HFFc6 (cell line): ENCODE results near the gene USP3. TPM values are rescaled to one million over a fixed set of nuclear protein-coding genes. Genes with fewer than 3 reads are reported as not detected.

Experiments
- DNase-seq: peaks from one replicate; pipeline ENCODE4 v3.0.0-alpha.2; 2018
- H3K27ac Mint-ChIP-seq: 2 replicates; pipeline ENCODE4 v1.8.0; 2020; ENCODE audit warnings: mild to moderate bottlenecking, mixed read lengths
- H3K27me3 Mint-ChIP-seq: 2 replicates; pipeline ENCODE4 v1.8.0; 2021; ENCODE audit warnings: mild to moderate bottlenecking, moderate library complexity, mixed read lengths; ENCODE audit not compliant: insufficient read depth
- H3K36me3 Mint-ChIP-seq: 2 replicates; pipeline ENCODE4 v1.8.0; 2021; ENCODE audit warnings: low read depth, mixed read lengths
- H3K4me1 Mint-ChIP-seq: 2 replicates; pipeline ENCODE4 v1.8.0; 2020; ENCODE audit warnings: low read depth, mixed read lengths
- H3K4me3 Mint-ChIP-seq: 2 replicates; pipeline ENCODE4 v1.8.0; 2020; ENCODE audit warnings: mild to moderate bottlenecking, moderate library complexity, mixed read lengths
- H3K9me3 Mint-ChIP-seq: 2 replicates; pipeline ENCODE4 v1.8.0; 2020; ENCODE audit warnings: mild to moderate bottlenecking, mixed read lengths
- total RNA-seq, 6 experiments: library from RNA; stranded (reverse); fragmentation: NEBNext Ultra II Directional; extraction: Animal tissue kit (Norgen Biotek cat#: 25700); gene quantifications; 2 replicates in 1 of 6; 3 replicates in 5 of 6; pipeline ENCODE4 v1.2.3, GENCODE V29; 2021
- TF ChIP-seq, protein P1 (sequence below): fragments of 200-600 bp; sonication (generic); IDR thresholded peaks from 2 replicates; pipeline ENCODE4 v1.5.0; 2021; ENCODE audit warnings: antibody characterized with exemption, mild to moderate bottlenecking

Gene USP3
- total RNA-seq, 6 experiments from 2014 or later, result 16.8 to 26.2 (median 23.1) TPM

DNA sequence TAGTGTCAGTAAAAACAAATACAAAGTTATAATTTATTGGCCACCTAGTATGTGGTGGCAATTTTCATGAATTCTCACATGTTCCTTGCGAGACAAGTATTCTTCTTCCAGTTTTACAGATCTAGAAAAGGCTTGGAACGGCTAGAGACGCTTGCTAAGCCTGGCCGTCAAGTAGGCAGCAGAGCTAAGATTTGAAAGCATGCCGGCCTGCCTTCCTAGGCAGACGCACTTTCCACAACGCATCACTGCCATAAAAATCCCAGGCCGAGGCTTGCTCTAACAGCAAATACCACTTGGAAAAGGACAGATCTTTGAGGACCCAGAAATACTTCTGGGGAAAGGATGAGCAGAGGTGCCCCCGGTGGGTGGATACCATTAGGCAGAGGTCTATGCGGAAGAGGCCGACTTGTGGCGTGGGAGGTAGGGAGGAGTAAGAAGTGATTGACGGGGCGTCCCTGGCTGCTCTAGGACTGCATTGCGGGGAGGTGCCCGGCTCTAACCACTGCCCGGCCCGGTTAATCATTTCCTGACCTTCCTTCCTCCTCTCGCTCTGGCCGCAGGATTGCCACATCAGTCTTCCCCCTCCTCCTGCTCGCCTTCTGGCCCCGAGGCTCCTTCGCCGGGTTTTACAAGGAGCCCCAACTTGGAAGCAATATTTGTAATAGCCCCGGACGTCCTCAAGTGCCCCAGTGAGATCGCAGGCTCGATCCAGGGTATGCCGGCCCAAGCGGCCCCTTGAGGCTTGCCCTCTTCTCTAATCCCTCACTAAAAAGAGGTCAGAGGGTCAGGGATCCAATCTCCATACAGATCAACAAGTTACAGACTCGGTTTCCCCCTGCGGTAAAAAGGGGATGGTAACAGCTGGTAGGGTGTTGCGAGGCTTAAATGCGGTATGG, 1.3 kb upstream of the USP3 start:
- H3K36me3 Mint-ChIP-seq, result peaks cover 7% of the 10 kb centered on the region; the same call in 1 of the 2 replicates
- no peaks in the 10 kb centered on the region for H3K9me3 Mint-ChIP-seq
- peak overlapping the region; percentile 98 for H3K27ac Mint-ChIP-seq
- H3K4me1 Mint-ChIP-seq, result peaks cover 66% of the 10 kb centered on the region
- H3K4me3 Mint-ChIP-seq, result peak overlapping the region; percentile 89
- DNase-seq, result peak; percentile 73
- TF ChIP-seq, protein P1, sequence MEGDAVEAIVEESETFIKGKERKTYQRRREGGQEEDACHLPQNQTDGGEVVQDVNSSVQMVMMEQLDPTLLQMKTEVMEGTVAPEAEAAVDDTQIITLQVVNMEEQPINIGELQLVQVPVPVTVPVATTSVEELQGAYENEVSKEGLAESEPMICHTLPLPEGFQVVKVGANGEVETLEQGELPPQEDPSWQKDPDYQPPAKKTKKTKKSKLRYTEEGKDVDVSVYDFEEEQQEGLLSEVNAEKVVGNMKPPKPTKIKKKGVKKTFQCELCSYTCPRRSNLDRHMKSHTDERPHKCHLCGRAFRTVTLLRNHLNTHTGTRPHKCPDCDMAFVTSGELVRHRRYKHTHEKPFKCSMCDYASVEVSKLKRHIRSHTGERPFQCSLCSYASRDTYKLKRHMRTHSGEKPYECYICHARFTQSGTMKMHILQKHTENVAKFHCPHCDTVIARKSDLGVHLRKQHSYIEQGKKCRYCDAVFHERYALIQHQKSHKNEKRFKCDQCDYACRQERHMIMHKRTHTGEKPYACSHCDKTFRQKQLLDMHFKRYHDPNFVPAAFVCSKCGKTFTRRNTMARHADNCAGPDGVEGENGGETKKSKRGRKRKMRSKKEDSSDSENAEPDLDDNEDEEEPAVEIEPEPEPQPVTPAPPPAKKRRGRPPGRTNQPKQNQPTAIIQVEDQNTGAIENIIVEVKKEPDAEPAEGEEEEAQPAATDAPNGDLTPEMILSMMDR, result 0 out of 2 replicates have a peak, but pooled peaks have one; percentile 13
- H3K27me3 Mint-ChIP-seq, result peaks cover 8% of the 10 kb centered on the region

DNA sequence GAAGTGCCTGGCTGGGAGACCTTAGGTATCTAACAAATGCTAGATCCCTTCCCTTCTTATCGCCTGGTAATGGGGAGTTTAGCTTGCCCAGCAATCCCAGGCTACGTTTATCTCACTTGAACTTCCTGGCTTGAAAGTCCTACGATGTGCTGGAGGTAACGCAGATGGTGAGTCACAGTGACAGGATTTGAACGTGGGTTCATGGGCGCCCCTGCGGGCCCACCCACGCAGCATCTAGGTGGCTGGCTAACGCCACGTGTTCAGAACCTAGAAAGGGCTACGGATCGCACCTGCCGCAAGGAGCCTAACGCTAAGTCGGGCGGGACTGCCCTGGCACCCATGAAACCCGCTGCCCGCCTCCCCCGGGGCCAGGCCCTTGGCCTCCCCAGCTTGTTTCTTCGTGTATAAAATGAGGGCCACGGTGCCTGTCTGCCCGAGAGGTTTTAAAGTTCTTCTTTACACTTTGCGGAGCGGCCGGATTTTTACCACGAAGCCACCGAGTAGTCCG, 600 bp upstream of the USP3 start:
- Mint-ChIP-seq H3K27ac (peak overlapping the region; percentile 98), H3K27me3 (peaks cover 8% of the 10 kb centered on the region), H3K36me3 (peaks cover 7% of the 10 kb centered on the region; the same call in 1 of the 2 replicates), H3K4me3 (peak overlapping the region; percentile 89), H3K4me1 (peaks cover 73% of the 10 kb centered on the region), H3K9me3 (no peaks in the 10 kb centered on the region)
- TF ChIP-seq, protein P1, result no peak
- DNase-seq, result peak; percentile 63

DNA sequence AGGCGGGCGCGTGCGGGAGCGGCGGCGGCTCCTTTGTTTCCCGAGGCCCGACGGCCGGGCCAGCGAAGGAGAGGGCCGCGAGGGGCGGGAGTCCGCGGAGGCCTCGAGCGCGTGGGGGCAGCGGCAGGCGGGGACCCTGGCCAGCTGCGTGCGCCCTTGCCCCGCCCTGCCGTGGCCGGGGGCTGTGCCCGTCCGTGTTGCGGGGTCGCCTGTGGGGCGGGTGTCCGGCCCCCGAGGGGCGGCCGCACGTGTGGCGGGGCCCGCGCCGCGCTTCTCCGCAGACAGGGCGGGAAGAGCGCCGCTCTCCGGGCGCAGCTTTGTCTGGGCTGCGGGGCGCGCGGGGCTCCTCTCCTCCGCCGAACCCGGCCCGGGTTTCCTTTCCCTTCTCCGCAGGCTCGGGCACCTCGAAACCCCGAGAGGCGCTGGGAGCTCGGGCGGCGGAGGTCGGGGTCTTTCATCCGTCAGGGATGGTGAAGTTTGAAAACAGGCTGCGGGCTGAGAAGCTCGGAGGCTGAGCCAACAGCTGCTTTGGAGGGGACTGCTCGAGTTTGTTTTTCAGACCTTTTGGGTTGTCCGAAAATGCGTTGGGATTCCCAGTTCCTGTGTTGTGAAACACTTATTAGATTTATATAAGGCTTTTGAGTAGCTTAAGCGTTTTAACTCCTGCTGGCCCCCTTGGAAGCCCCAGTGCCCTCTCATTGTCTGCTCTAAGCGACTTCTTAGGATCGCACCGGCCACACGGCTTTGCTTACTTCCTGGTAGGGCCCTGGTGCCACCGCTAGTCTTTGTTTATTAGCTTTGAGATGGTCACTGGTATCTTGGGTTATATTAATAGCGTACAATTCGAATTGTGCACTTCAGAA, 817 bp downstream of the USP3 start:
- Mint-ChIP-seq H3K4me1 (peaks cover 80% of the 10 kb centered on the region), H3K36me3 (peaks cover 7% of the 10 kb centered on the region; the same call in 1 of the 2 replicates), H3K9me3 (no peaks in the 10 kb centered on the region), H3K27me3 (peaks cover 8% of the 10 kb centered on the region), H3K27ac (peak overlapping the region; percentile 66), H3K4me3 (peak overlapping the region; percentile 88)
- DNase-seq, result peak; percentile 42
- TF ChIP-seq, protein P1, result peak; percentile 29; the same call in 1 of the 2 replicates

DNA sequence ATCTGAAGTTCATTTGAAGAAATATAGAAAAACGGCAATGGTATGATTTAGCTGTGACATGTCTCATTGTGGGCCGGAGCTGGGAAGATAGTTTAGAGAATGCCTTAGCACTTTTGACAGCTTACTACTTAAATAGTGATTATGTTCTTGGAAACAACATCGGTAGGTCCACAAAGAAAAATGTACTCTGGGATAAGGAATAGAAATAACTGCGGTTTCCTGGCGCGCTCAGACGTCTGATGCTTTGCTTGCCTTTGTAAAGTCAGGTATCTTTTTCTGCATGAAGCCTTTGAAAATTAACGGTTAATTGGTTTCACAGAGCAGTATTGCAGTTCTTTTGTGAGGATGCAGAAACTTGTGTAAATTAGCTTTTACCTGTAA, 1.4 kb downstream of the USP3 start:
- H3K4me1 Mint-ChIP-seq, result peaks cover 80% of the 10 kb centered on the region
- H3K36me3 Mint-ChIP-seq, result peaks cover 7% of the 10 kb centered on the region; the same call in 1 of the 2 replicates
- peak overlapping the region; percentile 88 for H3K4me3 Mint-ChIP-seq
- no peaks in the 10 kb centered on the region for H3K9me3 Mint-ChIP-seq
- H3K27ac Mint-ChIP-seq, result peak overlapping the region; percentile 66
- DNase-seq, result no peak
- TF ChIP-seq, protein P1, result no peak
- peaks cover 4% of the 10 kb centered on the region for H3K27me3 Mint-ChIP-seq

DNA sequence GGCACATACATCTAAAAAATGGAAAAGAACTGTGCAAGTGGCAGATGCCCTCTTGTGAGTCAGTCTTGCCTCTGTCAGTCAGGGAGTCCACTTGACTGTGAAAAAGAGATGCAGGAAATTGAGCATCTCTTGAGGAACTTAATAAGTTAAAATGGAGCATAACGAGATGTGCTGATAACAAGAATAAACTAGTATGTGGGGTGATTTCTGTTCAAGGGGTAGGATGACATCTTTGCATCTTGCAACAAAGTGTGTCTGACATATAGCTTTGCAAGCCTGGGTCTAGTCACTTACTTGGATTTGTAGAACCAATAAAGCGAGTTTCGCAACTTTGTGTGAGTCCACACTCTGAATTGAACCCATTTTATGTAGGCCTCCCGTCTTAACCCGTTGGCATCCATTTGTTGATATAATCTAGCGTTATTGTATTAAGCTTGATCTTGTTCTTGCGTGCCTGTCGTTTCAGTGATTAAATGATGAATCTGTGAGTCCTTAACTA, 2.2 kb downstream of the USP3 start:
- peaks cover 80% of the 10 kb centered on the region for H3K4me1 Mint-ChIP-seq
- H3K27ac Mint-ChIP-seq, result peak overlapping the region; percentile 66
- H3K27me3 Mint-ChIP-seq, result peaks cover 4% of the 10 kb centered on the region
- H3K4me3 Mint-ChIP-seq, result peak overlapping the region; percentile 88
- no peaks in the 10 kb centered on the region for H3K9me3 Mint-ChIP-seq
- H3K36me3 Mint-ChIP-seq, result peaks cover 7% of the 10 kb centered on the region; the same call in 1 of the 2 replicates
- DNase-seq, result peak; percentile 24
- TF ChIP-seq, protein P1, result no peak
